HEK293T (cell line): ENCODE results near the gene CDC37L1.

Source experiments
- CTCF ChIA-PET: fragments of 350-600 bp; formaldehyde crosslinking; extraction: SDS; loops from one replicate; lab custom pipeline; 2021; ENCODE audit warnings: antibody characterized with exemption, inconsistent platforms; lab: Yijun Ruan, JAX
- POLR2A ChIA-PET: fragments of 350-600 bp; formaldehyde crosslinking; extraction: SDS; loops from one replicate; lab custom pipeline; 2020; ENCODE audit warnings: antibody characterized with exemption, inconsistent platforms; lab: Yijun Ruan, JAX
- DNase-seq: peaks from one replicate; pipeline ENCODE4 v3.0.0; 2012; ENCODE audit warnings: mixed read lengths; ENCODE audit errors: extremely low spot score
- ARNT ChIP-seq: fragments of 450-650 bp; IDR thresholded peaks from 2 replicates; pipeline ENCODE4 v1.6.1; 2017; ENCODE audit warnings: mild to moderate bottlenecking
- BHLHE40 ChIP-seq: fragments of 450-650 bp; IDR thresholded peaks from 2 replicates; pipeline ENCODE4 v1.6.1; 2016; ENCODE audit warnings: mild to moderate bottlenecking, moderate library complexity, borderline replicate concordance
- CTBP1 ChIP-seq: fragments of 450-650 bp; IDR thresholded peaks from 2 replicates; pipeline ENCODE4 v1.6.1; 2016; ENCODE audit warnings: borderline replicate concordance
- ELF4 ChIP-seq: fragments of 450-650 bp; IDR thresholded peaks from 2 replicates; pipeline ENCODE4 v1.6.1; 2017; ENCODE audit warnings: antibody characterized with exemption
- FOXK2 ChIP-seq: fragments of 450-650 bp; IDR thresholded peaks from 2 replicates; pipeline ENCODE4 v1.6.1; 2016; ENCODE audit warnings: mild to moderate bottlenecking
- FOXM1 ChIP-seq: fragments of 450-650 bp; IDR thresholded peaks from 2 replicates; pipeline ENCODE4 v1.6.1; 2017; ENCODE audit warnings: mild to moderate bottlenecking, borderline replicate concordance
- HDGF ChIP-seq: fragments of 450-650 bp; IDR thresholded peaks from 2 replicates; pipeline ENCODE4 v1.6.1; 2017; ENCODE audit warnings: antibody characterized with exemption, borderline replicate concordance
- L3MBTL2 ChIP-seq: fragments of 450-650 bp; conservative IDR thresholded peaks from 2 replicates; pipeline ENCODE4 v1.6.1; 2016; ENCODE audit warnings: mild to moderate bottlenecking
- LEF1 ChIP-seq: fragments of 450-650 bp; IDR thresholded peaks from 2 replicates; pipeline ENCODE4 v1.6.1; 2017; ENCODE audit warnings: mild to moderate bottlenecking, borderline replicate concordance
- NFRKB ChIP-seq: fragments of 450-650 bp; IDR thresholded peaks from 2 replicates; pipeline ENCODE4 v1.6.1; 2016; ENCODE audit warnings: mild to moderate bottlenecking, moderate library complexity
- SP1 ChIP-seq: fragments of 450-650 bp; IDR thresholded peaks from 2 replicates; pipeline ENCODE4 v1.6.1; 2017
- SUZ12 ChIP-seq: fragments of 450-650 bp; IDR thresholded peaks from 2 replicates; pipeline ENCODE4 v1.6.1; 2016; ENCODE audit warnings: mild to moderate bottlenecking
- TARDBP ChIP-seq: fragments of 450-650 bp; IDR thresholded peaks from 2 replicates; pipeline ENCODE4 v1.6.1; 2016
- ZNF384 ChIP-seq: fragments of 450-650 bp; IDR thresholded peaks from 2 replicates; pipeline ENCODE4 v1.6.1; 2016
- TF ChIP-seq, protein P1 (sequence below): fragments of 450-650 bp; IDR thresholded peaks from 2 replicates; pipeline ENCODE4 v1.6.1; 2016

CDC37L1 gene

GRCh38 chr9:4714266-4715016, 35.1 kb downstream of the CDC37L1 start:
- no peak for DNase-seq
- ChIA-PET POLR2A (no interaction called here), CTCF (no interaction called here)
- TF ChIP-seq, protein P1, sequence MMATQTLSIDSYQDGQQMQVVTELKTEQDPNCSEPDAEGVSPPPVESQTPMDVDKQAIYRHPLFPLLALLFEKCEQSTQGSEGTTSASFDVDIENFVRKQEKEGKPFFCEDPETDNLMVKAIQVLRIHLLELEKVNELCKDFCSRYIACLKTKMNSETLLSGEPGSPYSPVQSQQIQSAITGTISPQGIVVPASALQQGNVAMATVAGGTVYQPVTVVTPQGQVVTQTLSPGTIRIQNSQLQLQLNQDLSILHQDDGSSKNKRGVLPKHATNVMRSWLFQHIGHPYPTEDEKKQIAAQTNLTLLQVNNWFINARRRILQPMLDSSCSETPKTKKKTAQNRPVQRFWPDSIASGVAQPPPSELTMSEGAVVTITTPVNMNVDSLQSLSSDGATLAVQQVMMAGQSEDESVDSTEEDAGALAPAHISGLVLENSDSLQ, result no peak
- TF ChIP-seq L3MBTL2, result no peak
- TF ChIP-seq FOXK2, result no peak
- no peak for TF ChIP-seq LEF1
- no peak for TF ChIP-seq ELF4
- TF ChIP-seq SUZ12, result no peak
- no peak for TF ChIP-seq TARDBP
- TF ChIP-seq CTBP1, result no peak
- no peak for TF ChIP-seq HDGF
- TF ChIP-seq FOXM1, result no peak
- no peak for TF ChIP-seq ZNF384
- TF ChIP-seq NFRKB, result no peak
- TF ChIP-seq ARNT, result no peak

- POLR2A ChIA-PET, result no interaction called here
- DNase-seq, result no peak
- TF ChIP-seq FOXK2, result no peak
- CTCF ChIA-PET, result no interaction called here
Measured at GRCh38 chr9:4716163-4716562, 36.8 kb downstream of the CDC37L1 start.

DNA sequence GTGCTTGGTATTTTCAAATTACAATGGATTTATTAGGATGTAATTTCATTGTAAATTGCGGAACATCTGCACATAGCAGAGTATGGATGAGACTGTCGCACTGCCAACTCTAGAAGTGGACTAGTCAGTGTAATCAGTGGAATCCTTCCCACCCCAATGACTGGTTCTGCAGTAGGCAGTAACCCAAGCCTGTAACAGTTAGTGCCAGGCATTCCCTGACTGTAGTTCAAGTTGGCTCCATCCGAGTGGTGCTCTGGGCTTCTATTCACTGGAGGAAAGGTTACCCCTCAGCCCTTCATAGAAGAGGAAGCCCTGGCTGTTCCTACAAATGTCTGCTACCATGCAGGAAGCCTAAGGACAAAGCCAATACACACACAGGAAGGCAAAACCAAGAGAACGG, 38.4 kb downstream of the CDC37L1 start:
- POLR2A ChIA-PET, result no interaction called here
- CTCF ChIA-PET, result no interaction called here
- no peak for DNase-seq
- no peak for TF ChIP-seq ARNT
- TF ChIP-seq SP1, result no peak

- DNase-seq, result no peak
- TF ChIP-seq SP1, result no peak
- TF ChIP-seq, protein P1, result no peak
- TF ChIP-seq L3MBTL2, result no peak
- TF ChIP-seq TARDBP, result no peak
- no peak for TF ChIP-seq HDGF
- no peak for TF ChIP-seq ELF4
- no peak for TF ChIP-seq LEF1
- TF ChIP-seq NFRKB, result no peak
- no peak for TF ChIP-seq ZNF384
- TF ChIP-seq SUZ12, result no peak
- ChIA-PET CTCF (no interaction called here), POLR2A (no interaction called here)
Measured at GRCh38 chr9:4718911-4719310, 39.5 kb downstream of the CDC37L1 start.

GRCh38 chr9:4721736-4722135, 42.4 kb downstream of the CDC37L1 start:
- no peak for TF ChIP-seq ZNF384
- TF ChIP-seq TARDBP, result no peak
- no peak for TF ChIP-seq SP1
- no peak for TF ChIP-seq L3MBTL2
- TF ChIP-seq SUZ12, result no peak
- no peak for TF ChIP-seq ELF4
- no peak for TF ChIP-seq FOXM1
- no peak for TF ChIP-seq NFRKB
- TF ChIP-seq ARNT, result no peak
- TF ChIP-seq, protein P1, result no peak
- no peak for TF ChIP-seq LEF1
- TF ChIP-seq BHLHE40, result no peak
- no peak for TF ChIP-seq HDGF
- CTCF ChIA-PET, result no interaction called here
- POLR2A ChIA-PET, result no interaction called here
- DNase-seq, result no peak

GRCh38 chr9:4725706-4726442, 46.5 kb downstream of the CDC37L1 start:
- no peak for DNase-seq
- POLR2A ChIA-PET, result no interaction called here

GRCh38 chr9:4727593-4727992, 48.2 kb downstream of the CDC37L1 start:
- DNase-seq, result no peak
- no peak for TF ChIP-seq HDGF
- TF ChIP-seq FOXK2, result no peak
- no peak for TF ChIP-seq NFRKB
- no peak for TF ChIP-seq FOXM1
- TF ChIP-seq LEF1, result no peak
- ChIA-PET CTCF (no interaction called here), POLR2A (no interaction called here)

More at GRCh38 chr9:4725706-4726442, 46.5 kb downstream of the CDC37L1 start:
- TF ChIP-seq FOXK2 (no peak), LEF1 (no peak), SUZ12 (no peak), TARDBP (no peak), CTBP1 (no peak), ZNF384 (no peak), L3MBTL2 (no peak)
- CTCF ChIA-PET, result no interaction called here
